Skin epidermis (tissue), 12 donors: ENCODE data around the gene SLC26A5.
"Not testable (repeated sequence)": the region's sequence is repeated elsewhere in the genome, so short reads cannot be mapped to it uniquely, and the experiment has no call there.

Experiments used
- H3K27ac ChIP-seq, 21 experiments: fragments of 200-600 bp; sonication (generic) in 11 of 21; one replicate each; pipeline ENCODE4 v1.5.0; 2020; ENCODE audit warnings: mild to moderate bottlenecking in 3 of 21, inconsistent platforms in 2 of 21, moderate library complexity in 2 of 21
- H3K4me3 ChIP-seq, 7 experiments: fragments of 200-600 bp; sonication (generic) in 2 of 7; one replicate each; pipeline ENCODE4 v1.5.0; 2020; ENCODE audit warnings: inconsistent platforms in 2 of 7, mild to moderate bottlenecking in 2 of 7, moderate library complexity in 1 of 7

Gene SLC26A5

GRCh38 chr7:103413407-103413806 lies 32.6 kb downstream of the SLC26A5 start:
- no peak overlapping the region for H3K27ac ChIP-seq
- H3K4me3 ChIP-seq = no peak overlapping the region

- H3K27ac ChIP-seq = no peak overlapping the region
- H3K4me3 ChIP-seq = no peak overlapping the region
Observed at GRCh38 chr7:103412151-103412550, 33.9 kb downstream of the SLC26A5 start.

GRCh38 chr7:103405789-103406613 lies 40.0 kb downstream of the SLC26A5 start:
- not testable (repeated sequence) for H3K4me3 ChIP-seq, H3K27ac ChIP-seq

GRCh38 chr7:103399687-103400086 lies 46.3 kb downstream of the SLC26A5 start:
- not testable (repeated sequence) for H3K27ac ChIP-seq, H3K4me3 ChIP-seq

- H3K4me3 ChIP-seq = no peak overlapping the region
- H3K27ac ChIP-seq = no peak overlapping the region
Observed at GRCh38 chr7:103398483-103399127, 47.4 kb downstream of the SLC26A5 start.

- no peak overlapping the region for H3K4me3 ChIP-seq
Observed at GRCh38 chr7:103396471-103396870, 49.5 kb downstream of the SLC26A5 start.

GRCh38 chr7:103395071-103395470 lies 50.9 kb downstream of the SLC26A5 start:
- Histone ChIP-seq H3K4me3 (no peak overlapping the region), H3K27ac (no peak overlapping the region)

More at GRCh38 chr7:103396471-103396870, 49.5 kb downstream of the SLC26A5 start:
- no peak overlapping the region for H3K27ac ChIP-seq

GRCh38 chr7:103394566-103394965 lies 51.4 kb downstream of the SLC26A5 start:
- H3K4me3 ChIP-seq = no peak overlapping the region
- no peak overlapping the region for H3K27ac ChIP-seq

- no peak overlapping the region for H3K4me3 ChIP-seq
- H3K27ac ChIP-seq = no peak overlapping the region
Observed at GRCh38 chr7:103391976-103392375, 54.0 kb downstream of the SLC26A5 start.

- H3K27ac ChIP-seq = no peak overlapping the region
- H3K4me3 ChIP-seq = no peak overlapping the region
Observed at GRCh38 chr7:103391150-103391549, 54.9 kb downstream of the SLC26A5 start.

GRCh38 chr7:103389263-103389662 lies 56.7 kb downstream of the SLC26A5 start:
- H3K27ac ChIP-seq = no peak overlapping the region
- no peak overlapping the region for H3K4me3 ChIP-seq

GRCh38 chr7:103388469-103389140 lies 57.4 kb downstream of the SLC26A5 start:
- Histone ChIP-seq H3K27ac (no peak overlapping the region), H3K4me3 (no peak overlapping the region)

- Histone ChIP-seq H3K27ac (no peak overlapping the region), H3K4me3 (no peak overlapping the region)
Observed at GRCh38 chr7:103387242-103387641, 58.8 kb downstream of the SLC26A5 start.

- Histone ChIP-seq H3K27ac (no peak overlapping the region), H3K4me3 (no peak overlapping the region)
Observed at GRCh38 chr7:103382032-103382402, 64.0 kb downstream of the SLC26A5 start.

- Histone ChIP-seq H3K27ac (no peak overlapping the region), H3K4me3 (no peak overlapping the region)
Observed at GRCh38 chr7:103381280-103382031, 64.6 kb downstream of the SLC26A5 start.

- Histone ChIP-seq H3K4me3 (no peak overlapping the region), H3K27ac (no peak overlapping the region)
Observed at GRCh38 chr7:103380395-103381191, 65.4 kb downstream of the SLC26A5 start.

GRCh38 chr7:103379270-103379975 lies 66.6 kb downstream of the SLC26A5 start:
- no peak overlapping the region for H3K27ac ChIP-seq

GRCh38 chr7:103373866-103374643 lies 72.0 kb downstream of the SLC26A5 start:
- Histone ChIP-seq H3K4me3 (no peak overlapping the region), H3K27ac (no peak overlapping the region)

More at GRCh38 chr7:103379270-103379975, 66.6 kb downstream of the SLC26A5 start:
- no peak overlapping the region for H3K4me3 ChIP-seq
